Upper lobe of left lung (tissue), 4 donors: ENCODE measurements around the gene PRAF2.

Experiments
- EP300 ChIP-seq, 4 donors: sonication (generic); formaldehyde crosslinking; IDR thresholded peaks; one replicate each; pipeline ENCODE4 v1.5.1; 2017; ENCODE audit warnings: antibody characterized with exemption in 4 of 4, control low read depth in 2 of 4
- POLR2A ChIP-seq, 4 donors: fragments of 450-650 bp; IDR thresholded peaks; one replicate each; pipeline ENCODE4 v1.5.1; 2016 to 2017; ENCODE audit warnings: antibody characterized with exemption in 4 of 4, mild to moderate bottlenecking in 2 of 4
- TF ChIP-seq, protein P1 (sequence below), 6 experiments: fragments of 450-650 bp in 4 of 6; fragments of 200-600 bp in 2 of 6; sonication (generic) in 2 of 6; IDR thresholded peaks; one replicate each; pipeline ENCODE4 v1.5.1; 2016 to 2019; ENCODE audit warnings: antibody characterized with exemption in 6 of 6

DNA sequence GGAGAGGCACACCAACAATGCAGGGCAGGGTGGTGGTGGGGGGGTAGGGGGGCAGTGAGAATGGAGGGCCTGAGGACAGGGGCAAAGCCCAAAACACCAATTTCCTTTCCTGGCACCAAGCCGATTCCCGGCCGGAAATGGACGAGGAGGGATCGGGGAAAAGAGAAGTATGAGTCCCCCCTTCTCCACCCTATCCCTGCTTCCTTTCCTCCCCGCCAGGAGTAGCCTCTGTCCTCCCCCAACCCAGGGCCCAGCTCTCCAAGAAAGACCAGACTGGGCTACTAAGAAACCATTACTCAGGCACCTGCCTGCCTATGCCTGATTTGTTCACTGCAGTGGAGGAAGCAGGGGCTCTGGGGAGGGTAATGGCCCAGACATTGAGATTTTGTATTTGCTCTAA, 14.6 kb downstream of the PRAF2 start:
- TF ChIP-seq, protein P1, sequence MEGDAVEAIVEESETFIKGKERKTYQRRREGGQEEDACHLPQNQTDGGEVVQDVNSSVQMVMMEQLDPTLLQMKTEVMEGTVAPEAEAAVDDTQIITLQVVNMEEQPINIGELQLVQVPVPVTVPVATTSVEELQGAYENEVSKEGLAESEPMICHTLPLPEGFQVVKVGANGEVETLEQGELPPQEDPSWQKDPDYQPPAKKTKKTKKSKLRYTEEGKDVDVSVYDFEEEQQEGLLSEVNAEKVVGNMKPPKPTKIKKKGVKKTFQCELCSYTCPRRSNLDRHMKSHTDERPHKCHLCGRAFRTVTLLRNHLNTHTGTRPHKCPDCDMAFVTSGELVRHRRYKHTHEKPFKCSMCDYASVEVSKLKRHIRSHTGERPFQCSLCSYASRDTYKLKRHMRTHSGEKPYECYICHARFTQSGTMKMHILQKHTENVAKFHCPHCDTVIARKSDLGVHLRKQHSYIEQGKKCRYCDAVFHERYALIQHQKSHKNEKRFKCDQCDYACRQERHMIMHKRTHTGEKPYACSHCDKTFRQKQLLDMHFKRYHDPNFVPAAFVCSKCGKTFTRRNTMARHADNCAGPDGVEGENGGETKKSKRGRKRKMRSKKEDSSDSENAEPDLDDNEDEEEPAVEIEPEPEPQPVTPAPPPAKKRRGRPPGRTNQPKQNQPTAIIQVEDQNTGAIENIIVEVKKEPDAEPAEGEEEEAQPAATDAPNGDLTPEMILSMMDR (IDR thresholded peaks at IDR 0.05) = no peak
- no peak for TF ChIP-seq POLR2A (IDR thresholded peaks at IDR 0.05)
- TF ChIP-seq EP300 (IDR thresholded peaks at IDR 0.05) = no peak
